ENCODE results near the gene FLOT1. TPM values are rescaled to one million over a fixed set of nuclear protein-coding genes. Genes with fewer than 3 reads are reported as not detected.

FLOT1 gene
- total RNA-seq, 2 experiments from 2014 or later: 155 to 188 TPM

GRCh38 chr6:30679765-30680535, 62.5 kb downstream of the FLOT1 start:
- ATAC-seq (no peak), DNase-seq (no peak)
- CTCF ChIA-PET: interaction anchor here (0.7 to 5.2 kb wide), 19 partner anchors 9 to 414 kb away, joined by 3 to 97 read pairs (median 5); partner anchors contain the start of genes NRM and TUBB
- intact Hi-C loops (cut with DNase I, micrococcal nuclease): loop anchor here (1.0 to 10.0 kb wide), 9 partner anchors 42 to 615 kb away; partner anchors contain the start of genes FLOT1 (in 1 of the 2), POLR1H (in 1 of the 2), PPP1R11 (in 1 of the 2) and RPP21 (in 1 of the 2)
- Mint-ChIP-seq H3K9me3 (ENCODE audit: low read depth) (no peaks in the 10 kb centered on the region), H3K4me3 (peak overlapping the region; percentile 100), H3K36me3 (ENCODE audit: low read depth) (peaks cover 86% of the 10 kb centered on the region), H3K27me3 (no peaks in the 10 kb centered on the region), H3K27ac (peak overlapping the region; percentile 97), H3K4me1 (peaks cover 23% of the 10 kb centered on the region)
- POLR2A ChIA-PET: interaction anchor here (0.6 to 1.6 kb wide), 7 partner anchors 7 to 205 kb away, joined by 3 to 18 read pairs (median 3); no protein-coding TSS in a partner anchor

- Mint-ChIP-seq H3K36me3 (ENCODE audit: low read depth) (peaks cover 79% of the 10 kb centered on the region), H3K4me1 (peaks cover 23% of the 10 kb centered on the region), H3K4me3 (peak overlapping the region; percentile 100), H3K9me3 (ENCODE audit: low read depth) (no peaks in the 10 kb centered on the region), H3K27me3 (no peaks in the 10 kb centered on the region), H3K27ac (peak overlapping the region; percentile 97)
- DNase-seq: peak; percentile 96
- peak; percentile 37 for ATAC-seq
- POLR2A ChIA-PET: interaction anchor here (0.5 to 1.6 kb wide), 10 partner anchors 8 to 52 kb away, joined by 3 to 18 read pairs (median 4); partner anchors contain the start of genes C6orf136 and MDC1
- CTCF ChIA-PET: interaction anchor here (0.5 to 5.2 kb wide), 35 partner anchors 9 to 881 kb away, joined by 3 to 97 read pairs (median 4); partner anchors contain the start of genes ABCF1, GTF2H4, MDC1 and NRM
- intact Hi-C loops (cut with DNase I, micrococcal nuclease): loop anchor here (1.0 to 5.0 kb wide), 5 partner anchors 43 to 198 kb away; partner anchors contain the start of gene FLOT1 (in 1 of the 2)
Measured at GRCh38 chr6:30678964-30679726, 63.3 kb downstream of the FLOT1 start.

Other genes with a start within 250 kb of the FLOT1 start
- gene GNL1, start 186.2 kb downstream of the FLOT1 start, total RNA-seq: 100 to 1,000 TPM in 1 of 2 experiments, 10 to 100 TPM in 1; 91.3 to 104 TPM
- gene PRR3, start 185.4 kb downstream of the FLOT1 start, total RNA-seq: 10 to 100 TPM; 29.4 to 45.8 TPM
- gene ABCF1, start 171.2 kb downstream of the FLOT1 start, total RNA-seq: 100 to 1,000 TPM in 1 of 2 experiments, 10 to 100 TPM in 1; 100.0 to 105 TPM
- gene PPP1R10, start 125.4 kb downstream of the FLOT1 start, total RNA-seq: 10 to 100 TPM; 75.6 to 100.0 TPM
- 100 to 1,000 TPM; 111 to 114 TPM for gene MRPS18B, start 124.8 kb downstream of the FLOT1 start, total RNA-seq
- gene ATAT1, start 115.8 kb downstream of the FLOT1 start, total RNA-seq: 1 to 10 TPM; 7.1 to 9.2 TPM
- 10 to 100 TPM; 26.5 to 30.8 TPM for gene C6orf136, start 95.6 kb downstream of the FLOT1 start, total RNA-seq
- gene DHX16, start 69.7 kb downstream of the FLOT1 start, total RNA-seq: 10 to 100 TPM; 34.5 to 36.7 TPM
- 100 to 1,000 TPM; 145 to 186 TPM for gene PPP1R18, start 56.0 kb downstream of the FLOT1 start, total RNA-seq
- gene NRM, start 51.7 kb downstream of the FLOT1 start, total RNA-seq: 10 to 100 TPM; 25.8 to 36.4 TPM
- gene MDC1, start 25.4 kb downstream of the FLOT1 start, total RNA-seq: 100 to 1,000 TPM in 1 of 2 experiments, 10 to 100 TPM in 1; 92.0 to 101 TPM
- 1,000 to 10,000 TPM; 1,569 to 1,746 TPM for gene TUBB, start 22.3 kb downstream of the FLOT1 start, total RNA-seq
- 100 to 1,000 TPM; 196 to 221 TPM for gene IER3, start 1.9 kb upstream of the FLOT1 start, total RNA-seq
- 10 to 100 TPM in 1 of 2 experiments, 1 to 10 TPM in 1; 9.5 to 12.6 TPM for gene DDR1, start 141.8 kb upstream of the FLOT1 start, total RNA-seq
- gene GTF2H4, start 165.5 kb upstream of the FLOT1 start, total RNA-seq: 10 to 100 TPM; 35.9 to 40.9 TPM
- gene VARS2, start 171.6 kb upstream of the FLOT1 start, total RNA-seq: 10 to 100 TPM; 68.1 to 81.1 TPM
- not detected for gene SFTA2, start 189.5 kb upstream of the FLOT1 start, total RNA-seq
- gene MUCL3, start 198.3 kb upstream of the FLOT1 start, total RNA-seq: not detected
- gene MUC21, start 241.0 kb upstream of the FLOT1 start, total RNA-seq: not detected

All from activated CD4-positive, alpha-beta T cell treated with anti-CD3 and anti-CD28 coated beads for 36 hours (primary cell).